Aorta (tissue), 5 donors: ENCODE data around the gene MAML2. TPM values are rescaled to one million over a fixed set of nuclear protein-coding genes. Genes with fewer than 3 reads are reported as not detected.

Experiments used
- ATAC-seq: fragments of 200-7000 bp; cut with Tn5 transposase; one replicate; pipeline ENCODE4 v1.9.1; 2022; ENCODE audit warnings: moderate library complexity; ENCODE audit not compliant: low FRiP score
- DNase-seq, 2 donors: peaks; one replicate each; pipeline ENCODE4 v3.0.0-alpha.2; 2020
- H3K27ac ChIP-seq, 2 donors: one replicate each; pipeline ENCODE4 v1.5.1; 2013; ENCODE audit warnings: low read length in 2 of 2, mild to moderate bottlenecking in 2 of 2, moderate library complexity in 2 of 2, control low read depth in 1 of 2, inconsistent platforms in 1 of 2, low read depth in 1 of 2
- H3K27me3 ChIP-seq, 2 donors: one replicate each; pipeline ENCODE4 v1.6.1; 2013; ENCODE audit warnings: control low read depth in 1 of 2, low read length in 1 of 2, mild to moderate bottlenecking in 1 of 2, moderate library complexity in 1 of 2; ENCODE audit not compliant: insufficient read depth in 2 of 2, control insufficient read depth in 1 of 2
- H3K36me3 ChIP-seq, 2 donors: one replicate each; pipeline ENCODE4 v1.6.1; 2013; ENCODE audit warnings: control low read depth in 1 of 2, low read length in 1 of 2, mild to moderate bottlenecking in 1 of 2; ENCODE audit not compliant: insufficient read depth in 2 of 2, control insufficient read depth in 1 of 2
- H3K4me1 ChIP-seq, 2 donors: one replicate each; pipeline ENCODE4 v1.6.1; 2013; ENCODE audit warnings: low read length in 2 of 2, control low read depth in 1 of 2, mild to moderate bottlenecking in 1 of 2, moderate library complexity in 1 of 2; ENCODE audit not compliant: insufficient read depth in 2 of 2, control insufficient read depth in 1 of 2
- H3K4me3 ChIP-seq, 2 donors: one replicate each; pipeline ENCODE4 v1.5.1; 2013; ENCODE audit warnings: low read length in 2 of 2, control low read depth in 1 of 2, mild to moderate bottlenecking in 1 of 2
- H3K9me3 ChIP-seq: one replicate; pipeline ENCODE4 v1.6.1; 2013; ENCODE audit warnings: mild to moderate bottlenecking, low read length; ENCODE audit not compliant: control insufficient read depth
- WGBS, 2 donors: extraction: QIAGEN DNeasy Blood & Tissue Kit; methylation state at CpG; one replicate each; pipeline ENCODE4 v1.1.7; 2013; 5-methylcytosine and 5-hydroxymethylcytosine counted together
- intact Hi-C, 2 donors: fragments of 100-400 bp; cut with DNase I; formaldehyde crosslinking; loops; one replicate each; pipeline versions ENCODE4 v1.14.2 to v1.15.0; 2022
- polyA plus RNA-seq, 2 donors: library from polyadenylated mRNA; stranded (reverse); fragments of 200-250 nt; gene quantifications; one replicate each; pipeline ENCODE4 v1.2.3, GENCODE V29; 2013
- total RNA-seq, 2 donors: library from RNA; stranded (reverse); fragmentation: NEBNext Ultra II Directional; extraction: Animal tissue kit (Norgen Biotek cat#: 25700); gene quantifications; one replicate each; pipeline ENCODE4 v1.2.1, GENCODE V29; 2021
- donor health status: healthy with polysubstance abuse.
- donor health status: Bipolar disorder and iron deficiency.
- donor health status: DM: no; HTN: no; CAD: no.
- donor health status: DM: no; HTN: no; CAD: no.
- donor health status: DM: yes; HTN: yes; CAD: no.

MAML2 gene
- total and polyA plus RNA-seq, 4 donors = 6.0 to 27.5 (median 14.0) TPM

DNA sequence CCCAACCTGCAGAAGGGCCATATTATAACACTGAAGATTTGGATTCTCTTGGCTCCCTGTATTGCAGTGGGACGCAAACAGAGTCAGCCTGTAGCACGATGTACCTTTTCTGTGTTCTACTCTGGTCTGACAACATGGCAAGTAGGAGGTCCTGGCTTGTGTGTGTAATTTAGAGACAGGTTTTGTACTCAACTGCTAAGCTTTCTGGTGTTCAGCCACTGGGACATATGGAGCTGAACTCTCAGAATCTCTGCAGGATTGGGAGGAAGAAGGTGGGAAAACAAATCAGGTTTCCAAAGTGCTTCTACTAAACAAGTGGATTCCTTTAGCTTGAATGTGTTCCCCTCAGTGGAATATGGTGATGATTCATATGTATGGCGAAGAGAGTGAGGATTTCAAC lies 226.6 kb downstream of the MAML2 start:
- Histone ChIP-seq H3K27ac (no peak overlapping the region), H3K4me1 (peaks cover 0 to 12% of the 10 kb centered on the region in 2 donors), H3K4me3 (no peak overlapping the region), H3K27me3 (no peaks in the 10 kb centered on the region), H3K36me3 (no peaks in the 10 kb centered on the region), H3K9me3 (no peaks in the 10 kb centered on the region)
- WGBS, 2 donors = 96 to 99% methylated on average over 3 of the region's 3 CpGs
- intact Hi-C loops = no loop called here
- no peak for ATAC-seq
- no peak for DNase-seq

DNA sequence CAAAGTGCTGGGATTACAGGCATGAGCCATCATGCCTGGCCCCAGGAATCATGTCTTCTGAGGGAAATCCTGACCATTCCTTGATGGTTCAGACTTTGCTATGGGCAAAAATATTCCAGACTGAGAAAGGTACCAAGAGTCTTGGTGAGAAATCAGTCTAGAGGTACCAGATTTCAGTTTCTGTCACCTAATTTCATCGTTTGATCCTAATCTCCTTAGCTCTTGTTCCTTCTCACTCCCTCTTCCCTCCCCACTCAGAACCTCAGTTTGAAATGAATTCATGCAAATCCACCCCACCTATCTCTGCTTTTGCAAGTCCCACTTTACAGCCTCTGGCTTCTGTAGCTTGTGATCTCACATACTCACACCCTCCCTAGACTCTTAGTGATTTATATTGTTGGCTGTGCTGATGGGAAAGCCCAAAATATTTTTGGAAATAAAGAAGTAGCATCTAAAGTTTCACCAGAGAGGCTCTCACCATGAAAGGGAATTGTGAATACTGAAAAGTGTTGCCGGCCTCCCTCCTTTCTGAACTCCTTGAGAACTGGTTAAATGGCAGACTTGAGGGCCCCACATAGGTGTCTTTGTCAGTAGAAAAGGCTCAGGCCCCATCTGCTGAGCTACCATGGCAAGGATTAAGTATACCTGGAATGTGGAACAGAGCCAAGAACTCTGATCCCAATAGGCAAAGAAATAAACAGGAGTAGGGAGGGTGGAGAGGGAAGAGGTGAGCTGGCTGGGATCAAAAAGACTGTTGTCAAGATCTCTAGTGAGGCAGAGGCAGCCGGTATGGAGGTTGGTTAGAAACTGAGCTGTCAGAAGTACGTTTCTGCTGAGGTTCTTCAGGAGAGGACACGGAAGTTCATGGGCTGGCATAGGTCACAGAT lies 228.6 kb downstream of the MAML2 start:
- no peaks in the 10 kb centered on the region for H3K27me3 ChIP-seq
- WGBS, 2 donors = 78 to 79% methylated on average over 5 of the region's 5 CpGs
- intact Hi-C loops = no loop called here
- ATAC-seq (peak; percentile 49), DNase-seq (no peak)
- no peak overlapping the region for H3K4me3 ChIP-seq
- no peaks in the 10 kb centered on the region for H3K36me3 ChIP-seq
- peak overlapping the region in 1 of 2 donors; percentile 85 for H3K27ac ChIP-seq
- H3K4me1 ChIP-seq = peaks cover 0 to 12% of the 10 kb centered on the region in 2 donors
- H3K9me3 ChIP-seq = no peaks in the 10 kb centered on the region

GRCh38 chr11:96113193-96113681 lies 229.8 kb downstream of the MAML2 start:
- H3K4me3 ChIP-seq = no peak overlapping the region
- intact Hi-C loops = no loop called here
- H3K4me1 ChIP-seq = peaks cover 3 to 12% of the 10 kb centered on the region in 2 donors
- DNase-seq (no peak), ATAC-seq (peak; percentile 64)
- no peaks in the 10 kb centered on the region for H3K9me3 ChIP-seq
- WGBS, 2 donors = 7% methylated on average over 4 of the region's 4 CpGs
- H3K27me3 ChIP-seq = no peaks in the 10 kb centered on the region
- H3K27ac ChIP-seq = peak overlapping the region in 1 of 2 donors; percentile 87
- no peaks in the 10 kb centered on the region for H3K36me3 ChIP-seq

GRCh38 chr11:96112192-96113128 lies 230.5 kb downstream of the MAML2 start:
- Histone ChIP-seq H3K9me3 (no peaks in the 10 kb centered on the region), H3K4me3 (peak overlapping the region in 1 of 2 donors; percentile 8), H3K4me1 (peaks cover 3 to 12% of the 10 kb centered on the region in 2 donors), H3K36me3 (no peaks in the 10 kb centered on the region), H3K27me3 (no peaks in the 10 kb centered on the region), H3K27ac (peak overlapping the region; percentile 61 to 95)
- whole genome bisulfite sequencing, 2 donors = 64 to 72% methylated on average over 5 of the region's 5 CpGs
- DNase-seq (no peak), ATAC-seq (no peak)
- intact Hi-C loops = no loop called here

- intact Hi-C loops = no loop called here
- peaks cover 3 to 12% of the 10 kb centered on the region in 2 donors for H3K4me1 ChIP-seq
- WGBS, 2 donors = 98 to 99% methylated on average over 5 of the region's 5 CpGs
Measured at GRCh38 chr11:96111308-96111707, 231.7 kb downstream of the MAML2 start.

GRCh38 chr11:96110302-96110701 lies 232.7 kb downstream of the MAML2 start:
- intact Hi-C loops = no loop called here
- Histone ChIP-seq H3K9me3 (no peaks in the 10 kb centered on the region), H3K27ac (no peak overlapping the region), H3K4me1 (peaks cover 3 to 13% of the 10 kb centered on the region in 2 donors), H3K4me3 (no peak overlapping the region), H3K36me3 (no peaks in the 10 kb centered on the region), H3K27me3 (no peaks in the 10 kb centered on the region)
- no peak for DNase-seq
- WGBS, 2 donors = 91 to 93% methylated on average over 4 of the region's 4 CpGs
- ATAC-seq = no peak

More at GRCh38 chr11:96111308-96111707, 231.7 kb downstream of the MAML2 start:
- Histone ChIP-seq H3K27me3 (no peaks in the 10 kb centered on the region), H3K36me3 (no peaks in the 10 kb centered on the region), H3K4me3 (no peak overlapping the region), H3K9me3 (no peaks in the 10 kb centered on the region), H3K27ac (no peak overlapping the region)
- no peak for ATAC-seq
- DNase-seq = no peak

DNA sequence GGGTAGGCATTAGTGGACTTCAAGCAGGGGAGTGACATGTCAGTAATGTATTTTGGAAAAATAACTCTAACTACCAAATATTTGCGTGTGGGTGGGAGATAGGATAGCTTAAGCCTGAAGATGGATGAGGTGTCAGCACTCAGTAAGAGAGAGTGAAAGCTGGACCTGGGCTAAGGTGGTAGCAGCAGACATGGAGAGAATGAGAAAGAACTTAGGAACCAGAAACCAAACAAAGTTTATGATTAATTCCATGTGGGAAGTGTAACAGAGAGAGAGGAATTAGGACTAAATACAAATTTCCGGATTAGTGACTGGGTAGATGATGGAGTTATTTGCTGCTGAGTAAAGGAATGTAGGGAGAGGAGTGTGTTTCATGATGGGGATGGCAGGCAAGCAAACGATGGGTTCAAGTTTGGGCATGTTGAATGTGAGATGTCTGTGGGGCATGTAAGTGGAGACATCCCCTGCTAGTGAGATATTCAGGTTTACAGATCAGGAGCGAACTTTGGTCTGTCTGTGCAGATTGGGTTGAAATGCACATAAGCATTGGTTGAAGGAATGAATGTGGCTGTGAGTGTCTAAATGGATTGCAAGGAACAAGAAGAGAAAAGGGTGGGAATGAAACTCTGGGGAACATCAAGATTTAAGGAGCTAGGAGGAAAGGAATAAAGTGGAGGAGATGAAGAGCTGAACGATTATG lies 233.5 kb downstream of the MAML2 start:
- 65 to 75% methylated on average over 5 of the region's 5 CpGs for WGBS, 2 donors
- ATAC-seq (no peak), DNase-seq (no peak)
- Histone ChIP-seq H3K27ac (no peak overlapping the region), H3K4me3 (no peak overlapping the region), H3K27me3 (no peaks in the 10 kb centered on the region), H3K36me3 (no peaks in the 10 kb centered on the region), H3K9me3 (no peaks in the 10 kb centered on the region), H3K4me1 (peaks cover 4 to 16% of the 10 kb centered on the region in 2 donors)
- intact Hi-C loops = no loop called here

GRCh38 chr11:96107143-96107824 lies 235.7 kb downstream of the MAML2 start:
- ATAC-seq (no peak), DNase-seq (no peak)
- no peaks in the 10 kb centered on the region for H3K27me3 ChIP-seq
- H3K36me3 ChIP-seq = no peaks in the 10 kb centered on the region
- H3K9me3 ChIP-seq = no peaks in the 10 kb centered on the region
- WGBS, 2 donors = 88 to 91% methylated on average over 5 of the region's 5 CpGs
- H3K4me3 ChIP-seq = no peak overlapping the region
- H3K27ac ChIP-seq = no peak overlapping the region
- peaks cover 8 to 19% of the 10 kb centered on the region in 2 donors for H3K4me1 ChIP-seq
- intact Hi-C loops = no loop called here
